GM12873 (cell line): Measurements from ENCODE around the gene PRKG1.

Source experiments
- TF ChIP-seq, protein P1 (sequence below): IDR thresholded peaks from 2 replicates; pipeline ENCODE4 v1.5.1; 2012; ENCODE audit warnings: low read depth, mild to moderate bottlenecking, moderate library complexity, low read length, control low read depth; ENCODE audit not compliant: insufficient read depth; ENCODE audit errors: missing control alignments

Gene PRKG1

DNA sequence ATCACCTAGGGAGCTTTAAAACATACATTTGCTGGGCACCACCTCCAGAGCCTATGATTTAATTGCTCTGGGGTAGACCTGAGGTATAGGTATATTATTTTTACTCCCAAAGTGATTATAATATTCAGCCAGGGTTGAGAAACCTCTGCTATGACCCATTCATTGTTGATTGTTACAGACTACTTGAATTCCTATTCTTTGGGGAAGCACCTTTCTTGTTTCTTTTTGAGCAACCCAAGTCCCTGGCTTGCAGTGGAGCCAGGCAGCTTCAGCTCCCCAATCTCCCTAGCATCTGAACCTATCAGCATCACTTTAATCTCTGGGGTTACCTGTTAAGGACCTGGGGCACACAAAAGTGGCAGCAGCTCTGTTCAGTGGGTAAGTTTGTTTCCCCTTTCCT lies 8.6 kb downstream of the PRKG1 start:
- TF ChIP-seq, protein P1, sequence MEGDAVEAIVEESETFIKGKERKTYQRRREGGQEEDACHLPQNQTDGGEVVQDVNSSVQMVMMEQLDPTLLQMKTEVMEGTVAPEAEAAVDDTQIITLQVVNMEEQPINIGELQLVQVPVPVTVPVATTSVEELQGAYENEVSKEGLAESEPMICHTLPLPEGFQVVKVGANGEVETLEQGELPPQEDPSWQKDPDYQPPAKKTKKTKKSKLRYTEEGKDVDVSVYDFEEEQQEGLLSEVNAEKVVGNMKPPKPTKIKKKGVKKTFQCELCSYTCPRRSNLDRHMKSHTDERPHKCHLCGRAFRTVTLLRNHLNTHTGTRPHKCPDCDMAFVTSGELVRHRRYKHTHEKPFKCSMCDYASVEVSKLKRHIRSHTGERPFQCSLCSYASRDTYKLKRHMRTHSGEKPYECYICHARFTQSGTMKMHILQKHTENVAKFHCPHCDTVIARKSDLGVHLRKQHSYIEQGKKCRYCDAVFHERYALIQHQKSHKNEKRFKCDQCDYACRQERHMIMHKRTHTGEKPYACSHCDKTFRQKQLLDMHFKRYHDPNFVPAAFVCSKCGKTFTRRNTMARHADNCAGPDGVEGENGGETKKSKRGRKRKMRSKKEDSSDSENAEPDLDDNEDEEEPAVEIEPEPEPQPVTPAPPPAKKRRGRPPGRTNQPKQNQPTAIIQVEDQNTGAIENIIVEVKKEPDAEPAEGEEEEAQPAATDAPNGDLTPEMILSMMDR = no peak

DNA sequence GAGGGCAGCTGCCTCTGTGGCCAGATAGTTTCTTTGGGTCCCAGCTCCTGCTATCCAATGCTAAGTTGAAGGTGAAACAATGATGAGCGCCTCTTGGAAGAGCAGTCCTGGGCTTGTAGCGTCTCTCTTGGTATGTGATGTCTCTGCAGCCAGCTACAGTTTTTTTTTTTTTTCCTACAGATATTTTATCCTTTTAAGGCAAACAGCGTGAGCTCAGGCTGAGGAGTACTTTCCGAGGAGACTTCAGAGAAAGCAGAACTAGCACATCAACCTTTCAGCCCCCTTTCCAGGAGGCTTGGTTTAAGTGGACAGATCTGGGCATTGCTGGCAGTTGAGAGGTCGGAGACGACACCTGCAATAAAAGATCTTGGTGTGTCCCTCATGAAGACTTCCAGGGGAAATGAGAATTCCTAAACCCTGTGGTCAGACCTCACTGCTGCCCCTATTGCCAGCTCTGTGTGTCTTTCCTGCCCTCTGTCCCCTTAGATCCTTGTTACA lies 9.1 kb downstream of the PRKG1 start:
- TF ChIP-seq, protein P1 = no peak

DNA sequence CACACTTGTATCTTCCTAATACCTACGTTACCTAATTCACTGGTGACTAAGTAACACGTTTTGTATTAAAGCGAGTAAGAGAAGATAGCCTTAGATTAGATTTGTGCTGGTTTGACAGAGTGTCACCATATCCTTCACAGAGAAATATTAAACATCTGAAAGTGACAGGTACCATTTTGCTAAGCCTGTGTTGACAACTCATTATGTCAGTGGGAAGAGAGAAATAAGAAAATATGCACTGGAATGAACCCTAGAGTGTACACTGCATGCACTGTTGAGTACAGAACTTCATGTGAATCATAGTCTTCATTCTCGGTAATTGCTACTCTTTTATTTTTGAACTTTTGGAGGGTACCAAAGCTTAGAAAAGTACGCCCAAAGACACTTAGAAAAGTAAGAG lies 10.9 kb downstream of the PRKG1 start:
- TF ChIP-seq, protein P1 = no peak

DNA sequence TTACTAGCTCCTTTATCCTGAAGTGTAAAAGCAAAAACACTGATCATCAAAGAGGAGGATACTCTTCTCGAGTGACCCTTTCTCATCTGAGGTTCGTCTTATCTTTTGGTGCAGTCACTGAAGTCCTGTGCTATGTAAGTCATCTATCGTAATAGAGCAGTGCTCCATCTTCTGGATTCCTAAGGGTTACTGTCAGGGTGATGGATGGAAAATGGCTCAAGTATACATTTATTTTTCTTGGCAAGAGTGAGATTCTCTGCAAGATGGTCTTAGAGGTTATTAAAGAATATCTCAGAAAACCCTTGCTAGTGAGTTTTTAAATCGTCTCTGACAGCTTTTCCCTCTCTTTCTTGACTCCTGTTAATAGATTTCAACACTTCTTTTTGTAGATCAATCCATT lies 12.4 kb downstream of the PRKG1 start:
- TF ChIP-seq, protein P1 = no peak

DNA sequence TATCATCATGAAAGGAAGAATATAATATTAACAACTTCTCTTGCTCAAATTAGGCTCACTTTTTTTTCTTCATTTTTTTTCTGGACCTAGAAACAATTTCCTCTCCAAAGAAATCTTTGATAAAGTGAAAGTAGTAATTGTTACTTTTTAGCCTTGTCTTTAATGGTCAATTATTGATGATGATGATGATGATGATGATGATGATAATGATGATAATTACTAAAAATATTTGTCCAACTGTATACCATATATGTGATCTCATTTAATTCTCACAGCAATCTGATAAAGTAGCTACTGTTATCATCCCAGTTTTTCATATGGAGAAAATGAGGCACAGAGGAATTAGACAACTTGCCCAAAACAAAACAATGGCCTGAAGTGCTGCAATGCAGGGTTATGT lies 12.8 kb downstream of the PRKG1 start:
- TF ChIP-seq, protein P1 = no peak

DNA sequence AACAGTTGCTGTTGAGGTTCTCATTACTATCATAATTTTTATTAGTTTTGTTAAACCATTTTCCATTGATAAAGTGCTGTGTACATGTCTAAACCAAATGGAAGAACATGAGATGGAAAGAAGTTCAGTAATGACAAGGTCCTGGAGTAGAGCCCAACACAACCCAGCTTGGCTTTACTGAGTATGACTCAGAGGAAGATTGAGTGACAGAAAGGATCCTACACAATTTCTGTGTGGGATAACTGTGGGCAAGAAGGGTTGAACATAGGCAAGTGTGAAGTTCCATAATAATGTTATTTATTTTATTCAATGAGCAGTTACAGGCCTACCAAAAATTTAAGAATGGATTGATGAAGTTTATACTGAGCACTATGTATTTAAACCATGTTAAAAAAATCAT lies 15.9 kb downstream of the PRKG1 start:
- TF ChIP-seq, protein P1 = no peak

DNA sequence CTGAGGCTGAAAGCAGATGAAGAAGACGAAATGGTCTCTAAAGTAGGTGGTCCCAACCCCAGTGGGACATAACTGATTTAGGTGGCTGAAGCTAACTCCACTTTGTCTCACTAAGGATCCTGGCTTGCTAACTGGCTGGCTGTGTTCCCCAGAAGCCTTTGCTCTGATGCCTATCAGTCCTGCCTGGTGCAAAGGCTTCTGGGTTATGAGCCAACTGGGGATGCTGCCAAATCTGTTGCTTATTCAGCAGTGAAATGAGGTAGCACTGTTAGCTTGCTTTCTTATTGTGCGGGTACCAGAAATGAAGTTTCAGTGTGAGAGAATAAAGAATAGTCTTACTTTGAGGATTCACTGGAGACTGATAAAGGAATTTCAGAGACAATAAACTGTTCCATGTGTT lies 18.1 kb downstream of the PRKG1 start:
- TF ChIP-seq, protein P1 = no peak

DNA sequence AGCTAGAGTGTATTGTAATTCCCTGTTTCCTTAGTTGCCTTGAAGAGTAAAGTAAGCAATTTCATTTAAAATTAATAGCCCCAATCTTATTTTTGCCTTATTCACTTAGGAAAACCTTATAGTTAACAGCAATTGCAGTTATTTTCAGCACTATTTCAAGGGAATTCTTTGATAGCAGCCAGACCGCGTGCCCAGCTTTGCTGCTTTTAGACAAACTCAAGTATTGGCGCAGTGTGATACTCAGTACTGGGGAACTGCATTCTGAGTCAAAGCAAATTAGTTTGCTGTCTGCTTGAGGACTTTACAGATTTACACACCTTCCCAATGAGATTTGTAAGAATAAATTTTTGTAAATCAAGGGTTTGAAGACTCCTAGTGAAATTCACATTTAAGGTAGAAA lies 21.2 kb downstream of the PRKG1 start:
- TF ChIP-seq, protein P1 = no peak
